Measurements from ENCODE around the gene SLC37A1. TPM values are rescaled to one million over a fixed set of nuclear protein-coding genes. Genes with fewer than 3 reads are reported as not detected.

Gene SLC37A1
- total and polyA plus RNA-seq, 8 donors, result 8.9 to 26.8 (median 10.5) TPM

GRCh38 chr21:42480736-42481135 lies 32.9 kb upstream of the SLC37A1 start:
- TF ChIP-seq CTCF (IDR thresholded peaks at IDR 0.05), result no peak
- intact Hi-C loops (cut with DNase I), result no loop called here

GRCh38 chr21:42481169-42481568 lies 32.5 kb upstream of the SLC37A1 start:
- Histone ChIP-seq H3K36me3 (no peaks in the 10 kb centered on the region), H3K27ac (no peak overlapping the region), H3K9me3 (no peaks in the 10 kb centered on the region), H3K4me3 (no peak overlapping the region), H3K27me3 (no peaks in the 10 kb centered on the region), H3K4me1 (no peaks in the 10 kb centered on the region)
- DNase-seq (no peak), ATAC-seq (no peak)
- TF ChIP-seq CTCF (IDR thresholded peaks at IDR 0.05), result no peak
- intact Hi-C loops (cut with DNase I), result no loop called here

More at GRCh38 chr21:42480736-42481135, 32.9 kb upstream of the SLC37A1 start:
- H3K4me1 ChIP-seq, result no peaks in the 10 kb centered on the region
- no peaks in the 10 kb centered on the region for H3K27me3 ChIP-seq
- ATAC-seq, result no peak
- no peak overlapping the region for H3K4me3 ChIP-seq
- no peaks in the 10 kb centered on the region for H3K36me3 ChIP-seq
- H3K9me3 ChIP-seq, result no peaks in the 10 kb centered on the region
- DNase-seq, result no peak
- no peak overlapping the region for H3K27ac ChIP-seq

GRCh38 chr21:42484966-42485365 lies 28.7 kb upstream of the SLC37A1 start:
- ATAC-seq (no peak), DNase-seq (no peak)
- H3K36me3 ChIP-seq, result no peaks in the 10 kb centered on the region
- no peak overlapping the region for H3K4me3 ChIP-seq
- no peak overlapping the region for H3K27ac ChIP-seq
- no peaks in the 10 kb centered on the region for H3K27me3 ChIP-seq
- intact Hi-C loops (cut with DNase I), result no loop called here
- no peak for TF ChIP-seq CTCF (IDR thresholded peaks at IDR 0.05)
- H3K9me3 ChIP-seq, result no peaks in the 10 kb centered on the region
- no peaks in the 10 kb centered on the region for H3K4me1 ChIP-seq

GRCh38 chr21:42486072-42486471 lies 27.6 kb upstream of the SLC37A1 start:
- Histone ChIP-seq H3K4me1 (no peaks in the 10 kb centered on the region), H3K27ac (no peak overlapping the region), H3K9me3 (no peaks in the 10 kb centered on the region), H3K36me3 (no peaks in the 10 kb centered on the region), H3K4me3 (no peak overlapping the region), H3K27me3 (no peaks in the 10 kb centered on the region)
- DNase-seq (no peak), ATAC-seq (no peak)
- TF ChIP-seq CTCF (IDR thresholded peaks at IDR 0.05), result no peak
- intact Hi-C loops (cut with DNase I), result no loop called here

- H3K9me3 ChIP-seq, result no peaks in the 10 kb centered on the region
Observed at GRCh38 chr21:42486531-42486930, 27.1 kb upstream of the SLC37A1 start.

More at GRCh38 chr21:42486531-42486930, 27.1 kb upstream of the SLC37A1 start:
- H3K4me3 ChIP-seq, result no peak overlapping the region
- no peaks in the 10 kb centered on the region for H3K27me3 ChIP-seq
- no peaks in the 10 kb centered on the region for H3K36me3 ChIP-seq
- TF ChIP-seq CTCF (IDR thresholded peaks at IDR 0.05), result no peak
- H3K27ac ChIP-seq, result no peak overlapping the region
- intact Hi-C loops (cut with DNase I), result no loop called here
- no peak for DNase-seq
- ATAC-seq, result no peak
- no peaks in the 10 kb centered on the region for H3K4me1 ChIP-seq
